Stimulated activated CD4-positive, alpha-beta T cell treated with anti-CD3 and anti-CD28 coated beads, Interleukin-4, amount 100 ng/mL, for 4 hours (primary cell): Measurements from ENCODE around the gene ZNF664.

Experiments used
- DNase-seq, 2 experiments: peaks; one replicate each; pipeline ENCODE4 v3.0.0-alpha.2; 2020

ZNF664 gene

DNA sequence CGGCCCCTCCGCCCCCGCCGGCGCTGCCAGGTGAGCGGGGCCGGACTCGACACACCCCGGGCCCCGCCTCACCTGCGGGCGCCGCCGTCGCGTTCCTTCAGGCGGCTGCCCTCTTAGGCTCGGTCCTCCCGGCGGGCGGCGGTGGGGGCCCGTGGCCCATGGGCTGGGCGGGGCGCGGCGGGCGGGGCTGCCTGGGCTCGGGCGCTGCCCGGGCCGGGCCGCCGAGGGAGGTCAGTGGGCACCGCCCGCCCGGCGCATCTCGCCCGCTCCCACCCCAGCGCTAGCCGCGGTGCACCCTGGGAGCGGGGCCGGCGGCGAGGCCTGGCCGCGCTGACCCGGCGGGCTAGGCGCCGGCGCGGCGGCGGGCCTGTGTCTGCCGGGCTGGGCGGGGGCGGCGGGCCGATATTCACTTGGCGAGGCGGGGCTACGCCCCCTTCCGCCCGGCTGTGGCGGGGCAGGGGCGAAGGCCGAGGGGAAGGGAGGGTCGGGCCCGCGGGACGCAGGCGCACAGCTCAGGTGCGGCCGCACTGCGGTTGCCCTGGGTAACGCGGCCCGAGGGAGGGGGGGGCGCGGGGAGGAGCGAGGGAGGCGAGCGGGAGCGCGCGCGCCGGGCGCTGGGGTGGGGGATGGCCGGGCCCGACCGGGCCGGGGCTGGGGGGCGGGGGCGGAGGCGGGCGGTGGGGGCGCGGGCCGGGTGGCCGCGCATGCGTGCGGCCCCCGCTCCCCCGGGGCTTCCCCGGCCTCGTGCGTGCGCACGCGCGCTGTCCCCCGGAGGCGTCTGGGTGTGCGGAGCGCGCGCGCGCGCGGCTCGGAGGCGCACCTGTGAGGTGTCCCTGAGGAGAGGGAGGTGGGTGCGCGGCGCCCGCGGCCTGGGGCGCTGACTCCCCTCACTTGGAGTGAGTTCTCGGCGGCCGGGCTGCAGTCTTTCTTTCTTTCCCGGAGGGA is at the start of gene ZNF664, which contains the start of gene CCDC92:
Gene ZNF664, plus strand, starts transcription at position 759 of the 945 bp plus-strand sequence. CDS start 38,930 bp downstream, outside the sequence.
Gene CCDC92, minus strand, starts transcription at position 375 of the 945 bp plus-strand sequence. CDS start 28,526 bp downstream, outside the sequence.
- peak; percentile 94 to 97 for DNase-seq

- no peak for DNase-seq
These were observed 49.1 kb upstream of the ZNF664 start for GRCh38 chr12:123923927-123924326.

DNA sequence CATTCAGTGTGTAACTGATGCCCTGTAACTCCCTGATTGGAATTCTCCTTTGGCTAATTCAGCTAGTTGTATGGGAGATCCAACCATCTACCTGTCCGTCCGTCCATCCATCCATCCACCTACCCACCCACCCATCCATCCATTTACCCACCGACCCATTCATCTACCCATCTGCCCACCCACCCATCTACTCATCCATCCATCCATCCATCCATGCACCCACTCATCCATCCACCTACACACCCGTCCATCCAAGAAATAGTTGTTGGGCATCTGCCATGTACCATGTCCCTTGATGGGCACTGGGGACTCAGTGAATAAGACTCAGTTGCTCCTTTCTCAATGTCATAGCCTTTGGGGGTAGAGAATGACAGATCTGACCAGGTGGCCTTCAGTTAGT is 48.5 kb upstream of the ZNF664 start:
- no peak for DNase-seq

GRCh38 chr12:123928274-123928865 is 44.6 kb upstream of the ZNF664 start:
- no peak for DNase-seq

DNA sequence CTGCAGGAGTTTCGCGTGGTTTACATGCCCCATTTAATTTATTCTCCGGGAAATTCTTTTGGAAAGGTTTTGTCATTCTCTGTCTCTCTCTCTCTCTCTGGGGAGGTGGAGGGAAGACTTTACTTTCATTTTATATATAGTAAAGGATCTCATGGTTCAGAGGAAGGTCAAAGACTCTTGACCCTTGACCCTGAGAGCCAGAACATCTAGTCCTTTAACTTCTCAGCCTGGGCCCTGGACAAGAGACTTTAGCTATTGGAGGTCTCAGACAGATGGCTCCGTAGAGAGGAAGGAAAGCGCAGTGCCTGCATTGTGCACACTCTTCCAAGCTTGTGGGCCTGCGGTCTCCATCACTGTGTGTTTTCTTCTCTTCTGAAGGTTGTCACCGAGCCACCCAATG is 44.1 kb upstream of the ZNF664 start:
- no peak for DNase-seq

GRCh38 chr12:123929946-123930583 is 43.0 kb upstream of the ZNF664 start:
- DNase-seq: no peak

DNA sequence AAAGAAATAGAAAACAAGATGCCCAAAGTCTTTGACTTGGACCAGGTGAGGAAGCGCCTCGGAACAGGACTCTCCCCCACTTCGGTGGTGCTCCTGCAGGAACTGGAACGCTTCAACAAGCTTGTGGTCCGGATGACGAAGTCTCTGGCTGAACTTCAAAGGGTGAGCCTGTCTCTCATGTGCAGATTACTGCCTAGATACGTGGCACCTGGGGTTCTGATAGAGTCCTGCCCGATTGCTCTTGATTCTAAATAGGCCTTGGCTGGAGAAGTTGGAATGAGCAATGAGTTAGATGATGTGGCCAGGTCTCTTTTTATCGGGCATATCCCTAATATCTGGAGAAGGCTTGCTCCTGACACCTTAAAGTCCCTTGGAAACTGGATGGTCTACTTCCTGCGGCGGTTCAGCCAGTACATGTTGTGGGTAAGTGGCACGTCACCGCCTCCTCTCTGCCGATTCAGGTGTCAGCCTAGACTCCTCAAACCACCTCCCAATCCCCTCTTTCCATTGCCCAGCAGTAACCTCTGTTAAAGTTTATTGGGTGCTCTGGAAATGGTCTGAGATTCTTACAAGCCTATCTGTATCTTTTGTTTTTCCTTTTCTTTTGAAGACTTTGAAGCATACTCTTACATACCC is 41.2 kb upstream of the ZNF664 start:
- DNase-seq: peak in 1 of 2 experiments; percentile 46

GRCh38 chr12:123933214-123933613 is 39.8 kb upstream of the ZNF664 start:
- no peak for DNase-seq

GRCh38 chr12:123934016-123934620 is 38.9 kb upstream of the ZNF664 start:
- no peak for DNase-seq

- no peak for DNase-seq
These were observed 38.2 kb upstream of the ZNF664 start for GRCh38 chr12:123934829-123935228.

GRCh38 chr12:123935956-123936355 is 37.1 kb upstream of the ZNF664 start:
- no peak for DNase-seq

- no peak for DNase-seq
These were observed 36.5 kb upstream of the ZNF664 start for GRCh38 chr12:123936471-123936870.

GRCh38 chr12:123936956-123937706 is 35.9 kb upstream of the ZNF664 start:
- no peak for DNase-seq

GRCh38 chr12:123937707-123938591 is 35.1 kb upstream of the ZNF664 start:
- DNase-seq: peak in 1 of 2 experiments; percentile 39

DNA sequence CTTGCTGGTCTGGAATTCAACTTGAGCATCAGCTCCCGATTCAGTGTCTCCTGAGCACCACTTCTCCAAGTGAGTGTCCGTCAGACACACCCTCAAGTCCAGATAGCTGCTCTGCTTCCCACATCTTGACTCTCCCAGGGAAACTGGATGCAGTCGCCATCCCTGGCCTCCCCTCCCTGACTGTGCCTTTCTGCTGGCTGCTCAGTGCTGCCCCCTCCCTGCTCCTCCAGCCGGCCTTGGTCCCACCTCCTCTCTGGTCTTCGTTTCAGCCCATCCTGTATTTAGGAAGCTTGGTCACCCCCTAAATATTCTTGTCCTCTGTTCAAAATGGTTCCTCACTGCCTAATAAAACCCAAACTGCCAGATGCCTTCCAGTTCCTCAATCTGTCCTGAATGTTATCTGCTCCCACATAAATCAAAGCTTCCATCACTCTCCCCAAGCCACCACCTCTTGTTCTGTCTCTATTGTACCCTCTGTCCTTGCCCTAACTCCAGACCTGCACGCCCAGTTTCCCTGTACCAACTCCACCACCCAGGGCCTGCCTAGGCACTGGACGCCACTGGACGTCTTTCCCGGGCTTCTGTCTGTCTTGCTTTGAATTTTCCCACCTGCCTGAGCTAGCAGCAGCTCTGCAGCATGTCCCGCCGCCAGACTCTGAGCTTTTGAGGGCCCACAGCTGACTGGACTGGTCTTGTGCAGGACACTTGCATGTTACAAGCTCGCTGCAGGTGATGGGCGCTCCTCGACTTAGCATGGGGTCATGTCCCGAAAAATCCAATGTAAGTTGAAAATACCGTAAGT is 34.1 kb upstream of the ZNF664 start:
- no peak for DNase-seq

DNA sequence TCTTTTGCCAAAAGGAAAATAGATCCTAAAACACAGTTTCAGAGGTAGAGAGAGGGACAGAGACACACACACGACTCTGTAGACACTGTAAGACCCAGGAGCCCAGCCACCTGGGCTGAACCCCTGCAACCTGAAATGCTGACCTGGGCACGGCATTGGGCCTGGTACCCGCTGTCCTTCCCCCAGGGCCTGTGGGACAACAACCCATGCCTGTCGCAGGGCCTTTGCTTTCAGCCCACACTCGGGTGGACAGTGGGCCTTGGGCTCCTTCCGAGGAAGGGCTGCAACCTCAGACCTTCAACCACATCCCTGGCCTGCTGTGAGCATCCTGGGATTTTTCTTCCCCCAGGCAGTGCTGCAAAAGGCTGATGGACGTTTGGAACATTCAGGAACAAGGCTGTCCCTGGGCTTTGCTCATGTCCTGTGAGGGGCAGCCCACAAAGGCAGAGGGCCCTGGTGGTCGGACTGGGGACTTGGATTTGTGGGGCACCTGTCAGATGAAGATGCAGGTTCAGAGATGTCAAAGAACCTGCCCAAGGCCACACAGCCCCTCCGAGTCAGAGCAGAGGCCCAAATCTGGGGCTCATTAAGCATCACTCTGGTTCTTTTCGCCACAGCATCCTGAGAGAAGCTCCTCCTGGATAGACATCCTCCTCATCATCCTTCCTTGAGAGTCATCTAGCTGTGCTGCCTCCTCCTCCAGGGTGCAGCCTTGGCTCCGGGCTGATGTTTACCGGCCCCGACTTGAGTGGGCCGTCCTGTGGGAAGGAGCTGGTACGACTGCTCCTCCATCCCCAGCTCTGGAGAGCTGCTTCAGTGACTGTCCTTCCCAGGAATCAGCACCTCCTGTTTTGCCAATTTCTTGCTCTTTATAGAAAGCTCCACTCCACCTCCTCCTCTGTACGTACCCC is 33.0 kb upstream of the ZNF664 start:
- DNase-seq: no peak

DNA sequence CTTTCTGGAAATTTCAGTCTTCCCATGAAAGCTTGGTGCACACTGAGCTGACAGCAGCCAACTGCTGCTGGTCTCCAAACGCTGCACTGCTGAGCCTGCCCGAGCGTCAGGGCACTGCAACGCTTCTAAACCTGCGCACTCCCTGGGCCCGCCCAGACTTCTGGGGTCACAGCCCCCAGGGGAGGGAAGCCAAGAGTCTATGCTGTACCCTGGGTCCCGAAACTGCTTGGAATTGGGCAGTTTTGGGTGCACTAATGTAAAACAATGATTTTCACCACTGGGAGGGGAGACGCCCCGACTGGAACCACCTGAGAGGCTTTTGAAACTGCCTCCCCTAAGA is 32.4 kb upstream of the ZNF664 start:
- no peak for DNase-seq

- DNase-seq: no peak
These were observed 32.0 kb upstream of the ZNF664 start for GRCh38 chr12:123941000-123941399.
